H7 (cell line): ENCODE measurements around the gene CAPRIN1. TPM values are rescaled to one million over a fixed set of nuclear protein-coding genes. Genes with fewer than 3 reads are reported as not detected.

ENCODE experiments used
- DNase-seq: peaks from one replicate; pipeline ENCODE4 v3.0.0; 2012
- H3K27me3 ChIP-seq: 2 replicates; pipeline ENCODE4 v1.6.0; 2011; ENCODE audit warnings: mild to moderate bottlenecking, low read length; ENCODE audit not compliant: control insufficient read depth, insufficient read depth
- H3K36me3 ChIP-seq: replicated peaks from 2 replicates; pipeline ENCODE4 v1.5.1; 2011; ENCODE audit warnings: low read length; ENCODE audit not compliant: control insufficient read depth, insufficient read depth
- H3K4me3 ChIP-seq: 2 replicates; pipeline ENCODE4 v1.5.1; 2011; ENCODE audit warnings: low read depth, mild to moderate bottlenecking, control low read depth, low read length, moderate library complexity; ENCODE audit not compliant: insufficient read depth
- total RNA-seq: library from RNA; depleted of rRNA; stranded (reverse); fragments of >200 nt; shearing (Covaris generic); gene quantifications from 2 replicates; pipeline ENCODE4 v1.2.3, GENCODE V29; 2014

CAPRIN1 gene
- total RNA-seq, 1 experiment from 2014 or later: 178 TPM

DNA sequence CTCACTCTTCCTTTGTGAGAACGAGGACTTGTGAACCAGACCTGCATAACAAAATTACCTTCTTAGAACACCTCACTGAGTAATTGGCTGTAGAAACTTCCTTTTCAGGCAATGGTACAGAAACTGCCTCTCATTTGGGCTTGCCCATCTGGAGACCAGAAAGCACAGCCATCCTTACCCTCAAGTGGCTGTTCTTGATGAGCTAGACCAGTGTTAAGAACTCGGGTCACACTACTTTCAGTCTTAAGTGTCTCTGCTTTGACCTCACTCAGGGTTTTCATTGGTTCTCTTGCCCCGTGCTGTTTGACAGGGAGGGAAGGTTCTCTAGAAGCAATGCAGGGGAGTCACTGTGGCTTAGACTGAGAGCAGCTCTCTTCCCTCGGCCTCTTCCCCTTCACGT is 83.2 kb downstream of the CAPRIN1 start:
- DNase-seq: no peak
- Histone ChIP-seq H3K27me3 (no peaks in the 10 kb centered on the region), H3K4me3 (no peak overlapping the region), H3K36me3 (peaks cover 59% of the 10 kb centered on the region)

DNA sequence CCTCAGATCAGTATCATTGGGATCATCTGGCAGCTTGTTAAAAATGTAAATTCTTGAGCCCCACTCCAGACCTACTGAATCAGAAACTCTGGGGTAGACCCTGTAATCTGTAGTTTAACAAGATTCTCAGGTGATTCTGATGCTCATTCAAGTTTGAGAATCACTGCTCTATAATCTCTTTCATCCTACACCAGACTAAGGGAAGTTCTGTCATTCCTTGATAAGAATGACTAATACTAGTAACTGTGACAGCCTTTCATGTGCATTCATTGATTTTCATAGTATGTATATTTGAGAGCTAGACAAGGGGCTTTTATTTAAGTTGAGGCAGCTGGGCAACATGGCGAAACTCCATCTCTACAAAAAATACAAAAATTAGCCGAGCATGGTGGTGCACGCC is 83.9 kb downstream of the CAPRIN1 start:
- no peaks in the 10 kb centered on the region for H3K27me3 ChIP-seq
- no peak overlapping the region for H3K4me3 ChIP-seq
- no peak for DNase-seq
- peaks cover 64% of the 10 kb centered on the region for H3K36me3 ChIP-seq

DNA sequence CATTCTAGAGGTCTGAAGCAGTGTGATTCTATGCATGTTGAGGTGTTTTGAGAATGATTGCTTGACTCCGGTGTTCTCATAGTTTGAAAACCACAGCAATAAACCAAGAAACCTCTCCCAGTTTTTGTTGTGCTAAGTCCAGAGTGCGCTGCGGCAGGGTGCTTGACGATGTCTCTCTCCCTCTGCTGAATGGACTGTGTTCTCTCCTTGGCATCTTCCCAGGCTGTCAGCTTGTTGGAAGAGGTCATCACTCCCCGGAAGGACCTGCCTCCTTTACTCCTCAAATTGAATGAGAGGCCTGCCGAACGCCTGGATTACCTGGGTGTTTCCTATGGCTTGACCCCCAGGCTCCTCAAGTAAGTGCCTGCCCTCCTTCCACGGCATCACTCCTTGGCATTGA is 84.9 kb downstream of the CAPRIN1 start:
- DNase-seq: no peak
- Histone ChIP-seq H3K4me3 (no peak overlapping the region), H3K27me3 (no peaks in the 10 kb centered on the region), H3K36me3 (peaks cover 66% of the 10 kb centered on the region)

DNA sequence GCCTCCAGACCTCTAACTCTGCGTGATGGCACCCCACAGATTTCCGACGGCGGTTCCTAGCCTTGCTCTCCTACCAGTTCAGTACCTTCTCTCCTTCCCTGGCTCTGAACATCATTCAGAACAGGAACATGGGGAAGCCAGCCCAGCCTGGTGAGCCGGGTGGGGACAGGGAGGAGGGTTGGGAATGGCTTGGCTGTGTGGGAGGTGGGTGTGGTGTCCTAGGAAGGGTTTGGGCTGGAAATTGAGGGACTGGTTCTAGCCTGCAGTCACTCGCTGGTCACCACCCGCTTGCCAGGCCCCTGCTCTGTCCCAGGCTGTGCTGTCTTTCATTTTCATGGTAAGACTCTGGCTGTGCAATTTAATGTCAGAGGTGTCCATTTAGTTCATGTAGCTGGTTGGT is 87.8 kb downstream of the CAPRIN1 start:
- Histone ChIP-seq H3K36me3 (peaks cover 68% of the 10 kb centered on the region), H3K4me3 (no peak overlapping the region), H3K27me3 (no peaks in the 10 kb centered on the region)
- no peak for DNase-seq

DNA sequence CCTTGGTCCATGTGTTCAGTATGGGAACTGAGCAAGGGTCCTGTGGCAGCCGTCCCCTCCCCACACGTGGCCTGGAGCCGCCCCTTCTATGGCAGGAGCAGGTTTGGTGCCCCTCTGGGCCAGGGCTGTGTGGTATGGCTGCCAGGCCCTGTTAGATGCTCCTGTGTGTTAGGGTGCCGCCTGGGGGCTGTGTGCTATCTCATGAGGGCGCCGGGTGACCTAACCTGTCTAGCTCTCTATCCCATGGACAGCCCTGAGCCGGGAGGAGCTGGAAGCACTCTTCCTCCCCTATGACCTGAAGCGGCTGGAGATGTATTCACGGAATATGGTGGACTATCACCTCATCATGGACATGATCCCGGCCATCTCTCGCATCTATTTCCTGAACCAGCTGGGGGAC is 88.6 kb downstream of the CAPRIN1 start:
- peaks cover 64% of the 10 kb centered on the region for H3K36me3 ChIP-seq
- no peaks in the 10 kb centered on the region for H3K27me3 ChIP-seq
- DNase-seq: no peak
- no peak overlapping the region for H3K4me3 ChIP-seq

DNA sequence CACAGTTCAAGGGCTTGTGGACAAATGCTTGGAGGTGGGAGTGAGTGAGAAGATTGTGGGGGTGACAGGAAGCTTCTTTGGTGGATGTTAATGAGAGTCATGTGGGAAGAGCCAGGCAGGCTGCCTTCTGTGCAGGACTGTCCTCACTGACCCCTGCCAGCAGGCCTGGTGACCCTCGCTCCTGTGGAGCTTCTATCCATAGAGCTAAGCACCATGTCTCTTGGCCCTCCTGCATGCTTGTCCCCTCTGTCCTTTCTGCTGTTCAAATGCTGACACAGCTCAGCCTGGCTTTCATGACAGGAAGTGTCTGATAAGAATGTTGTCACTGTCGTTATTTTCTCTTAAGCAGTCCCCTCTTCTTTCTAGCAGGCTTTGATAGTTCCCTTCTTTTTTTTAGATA is 91.5 kb downstream of the CAPRIN1 start:
- Histone ChIP-seq H3K27me3 (no peaks in the 10 kb centered on the region), H3K36me3 (peaks cover 65% of the 10 kb centered on the region), H3K4me3 (no peak overlapping the region)
- DNase-seq: no peak

DNA sequence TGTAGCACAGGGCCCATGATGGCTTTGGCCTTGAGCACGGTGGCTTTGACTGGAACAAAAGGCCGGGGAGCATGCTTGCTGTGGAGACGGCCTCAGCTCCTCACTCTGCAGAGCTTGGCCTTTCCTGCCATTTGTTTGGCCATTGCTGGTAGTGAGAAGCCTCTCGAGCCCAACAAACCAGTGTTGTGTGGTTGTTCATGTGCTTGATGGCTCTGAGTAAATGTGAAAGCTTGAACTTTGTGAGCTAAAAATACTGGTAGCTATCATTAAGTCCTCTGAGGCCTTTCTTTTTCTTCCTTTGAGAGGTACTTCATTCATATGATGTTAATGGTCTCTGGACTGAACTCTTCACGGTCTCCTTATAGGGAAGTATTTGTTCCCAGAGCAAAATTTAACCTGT is 93.5 kb downstream of the CAPRIN1 start:
- H3K4me3 ChIP-seq: no peak overlapping the region
- no peaks in the 10 kb centered on the region for H3K27me3 ChIP-seq
- H3K36me3 ChIP-seq: peaks cover 59% of the 10 kb centered on the region

DNA sequence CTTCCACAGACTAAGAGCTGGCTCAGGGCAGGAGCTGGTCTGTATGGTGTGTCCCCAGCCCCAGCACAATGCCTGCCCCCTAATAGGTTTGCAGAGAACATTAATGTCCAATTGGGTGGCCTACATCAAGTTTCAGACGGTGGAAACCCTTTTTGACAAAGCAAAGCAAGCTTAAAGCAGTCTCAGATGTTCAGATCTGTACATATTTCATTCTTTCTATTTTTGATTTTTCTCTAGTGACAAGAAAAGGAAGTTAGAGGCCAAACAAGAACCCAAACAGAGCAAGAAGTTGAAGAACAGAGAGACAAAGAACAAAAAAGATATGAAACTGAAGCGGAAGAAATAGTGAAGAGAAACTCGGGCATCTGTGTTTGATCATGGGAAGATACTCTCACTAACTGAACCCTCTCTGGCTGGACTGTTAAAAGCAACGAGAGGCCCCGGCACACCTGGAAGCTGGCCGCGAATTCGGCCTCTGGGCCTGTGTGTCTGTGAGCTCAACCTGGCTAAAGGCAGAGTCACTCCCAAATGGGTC is 94.4 kb downstream of the CAPRIN1 start:
- DNase-seq: no peak
- Histone ChIP-seq H3K4me3 (no peak overlapping the region), H3K27me3 (no peaks in the 10 kb centered on the region), H3K36me3 (peaks cover 52% of the 10 kb centered on the region)

More for the DNA sequence above, 93.5 kb downstream of the CAPRIN1 start:
- no peak for DNase-seq

DNA sequence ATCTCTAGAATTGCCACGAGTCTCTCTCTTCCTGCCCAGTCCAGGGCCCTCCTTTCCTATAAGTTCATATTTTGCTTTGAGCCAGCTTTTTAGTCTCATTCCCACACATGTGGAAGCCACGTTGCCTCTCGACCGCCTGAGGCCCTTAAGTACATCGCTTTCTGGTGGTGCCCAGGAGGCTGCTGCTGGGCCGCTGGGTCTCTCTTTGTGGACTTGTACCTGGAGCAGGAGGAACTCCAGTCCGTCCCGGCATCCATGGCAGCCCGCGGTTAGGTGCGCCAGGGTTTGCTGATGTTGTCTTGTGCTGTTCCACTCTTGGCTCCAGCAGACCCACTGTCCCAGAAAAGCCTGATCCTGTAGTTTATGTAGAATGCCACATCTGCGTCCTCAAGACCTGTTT is 94.9 kb downstream of the CAPRIN1 start:
- H3K4me3 ChIP-seq: no peak overlapping the region
- peaks cover 48% of the 10 kb centered on the region for H3K36me3 ChIP-seq
- no peaks in the 10 kb centered on the region for H3K27me3 ChIP-seq
- no peak for DNase-seq

DNA sequence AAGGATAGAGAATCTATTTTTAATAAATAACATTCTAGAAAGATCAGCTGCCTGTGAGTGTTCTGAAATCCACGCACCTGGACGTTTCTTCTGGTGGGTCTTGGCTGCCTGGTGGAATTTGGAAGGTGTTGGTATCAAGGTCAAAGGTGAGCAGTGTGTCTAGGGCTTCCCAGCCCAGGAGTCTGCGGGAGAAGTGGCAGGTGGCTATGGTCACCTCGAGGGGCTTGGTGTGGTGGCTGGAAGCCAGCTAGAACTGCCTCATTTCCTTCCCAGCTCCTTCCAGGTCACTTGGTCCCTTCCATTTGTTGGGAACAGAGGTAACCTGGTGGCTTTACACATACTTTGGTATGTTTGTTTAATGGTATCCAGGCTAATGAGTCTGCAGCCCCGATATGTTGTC is 95.3 kb downstream of the CAPRIN1 start:
- no peak overlapping the region for H3K4me3 ChIP-seq
- no peaks in the 10 kb centered on the region for H3K27me3 ChIP-seq
- DNase-seq: no peak
- H3K36me3 ChIP-seq: peaks cover 44% of the 10 kb centered on the region

DNA sequence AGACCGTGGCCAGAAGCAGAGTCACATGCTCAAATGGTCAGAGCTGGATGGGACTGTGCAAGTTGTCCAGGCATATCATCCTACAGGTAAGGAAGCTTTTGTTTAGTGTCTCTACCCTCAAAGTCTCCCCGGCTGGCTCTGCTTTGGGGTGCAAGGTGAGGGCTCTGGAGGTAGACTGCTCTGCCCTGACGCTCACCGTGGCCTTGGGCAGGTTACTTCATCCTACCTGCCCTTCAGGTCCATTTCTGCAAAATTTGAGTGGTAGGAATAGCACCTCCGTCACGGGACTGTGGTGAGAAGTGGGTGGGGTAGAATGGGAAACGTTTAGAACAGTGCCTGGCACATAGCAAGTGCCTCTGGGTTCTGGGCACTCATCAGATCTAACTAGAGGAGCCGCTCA is 96.0 kb downstream of the CAPRIN1 start:
- DNase-seq: no peak
- peaks cover 39% of the 10 kb centered on the region for H3K36me3 ChIP-seq

DNA sequence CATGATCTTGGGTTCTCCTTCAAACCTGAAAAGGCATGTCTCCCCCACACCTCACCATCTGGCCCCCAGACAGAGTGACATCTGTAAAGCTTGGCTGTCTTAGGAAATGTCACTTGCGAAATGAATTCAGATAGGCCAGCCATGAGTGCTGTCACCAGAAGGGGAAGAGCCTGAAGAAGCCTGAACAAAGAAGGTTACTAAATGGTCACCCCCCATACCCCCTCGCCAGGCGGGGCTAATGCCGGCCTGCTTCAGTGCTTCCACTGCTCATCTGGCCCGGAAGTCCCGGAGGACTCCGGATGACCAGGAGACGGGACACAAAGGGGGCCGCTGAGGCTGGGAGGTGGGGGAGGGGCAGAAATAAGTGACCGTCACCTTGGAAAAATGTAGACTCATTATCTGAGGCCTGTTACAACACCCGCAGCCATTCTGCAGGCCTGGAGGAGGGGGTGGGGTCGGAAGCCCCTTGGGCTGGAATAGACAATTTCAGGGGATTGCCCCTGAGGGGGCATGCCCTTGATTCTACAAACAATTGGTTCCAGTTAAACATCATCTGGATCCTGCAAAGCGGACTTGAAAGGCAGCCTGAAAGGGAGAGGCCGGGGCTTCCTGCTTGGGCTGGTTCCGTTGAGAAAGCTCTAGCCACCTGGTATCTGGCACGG is 97.1 kb downstream of the CAPRIN1 start:
- no peak for DNase-seq
- no peaks in the 10 kb centered on the region for H3K27me3 ChIP-seq
- H3K4me3 ChIP-seq: no peak overlapping the region
- peaks cover 31% of the 10 kb centered on the region for H3K36me3 ChIP-seq

More for the DNA sequence above, 96.0 kb downstream of the CAPRIN1 start:
- H3K4me3 ChIP-seq: no peak overlapping the region
- no peaks in the 10 kb centered on the region for H3K27me3 ChIP-seq

DNA sequence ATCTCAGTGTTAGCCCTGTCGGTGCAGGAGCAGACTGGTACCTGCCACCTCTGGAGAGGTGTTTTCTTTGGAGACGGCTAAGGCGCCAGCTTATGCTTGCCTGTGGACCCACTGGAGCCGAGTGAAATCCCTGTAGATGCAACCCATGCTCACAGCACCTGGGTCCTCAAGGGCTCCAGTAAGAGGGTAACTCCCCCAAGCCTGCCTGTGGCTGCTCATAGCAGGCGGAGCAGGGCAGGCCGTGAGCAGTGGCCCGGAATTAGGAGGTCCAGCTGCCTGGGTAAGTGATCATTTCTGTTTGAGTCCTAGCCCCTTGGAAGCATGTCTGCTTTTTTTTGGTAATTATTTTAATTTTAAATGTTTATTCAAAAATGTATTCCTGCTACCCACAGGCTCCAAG is 97.7 kb downstream of the CAPRIN1 start:
- H3K27me3 ChIP-seq: no peaks in the 10 kb centered on the region

DNA sequence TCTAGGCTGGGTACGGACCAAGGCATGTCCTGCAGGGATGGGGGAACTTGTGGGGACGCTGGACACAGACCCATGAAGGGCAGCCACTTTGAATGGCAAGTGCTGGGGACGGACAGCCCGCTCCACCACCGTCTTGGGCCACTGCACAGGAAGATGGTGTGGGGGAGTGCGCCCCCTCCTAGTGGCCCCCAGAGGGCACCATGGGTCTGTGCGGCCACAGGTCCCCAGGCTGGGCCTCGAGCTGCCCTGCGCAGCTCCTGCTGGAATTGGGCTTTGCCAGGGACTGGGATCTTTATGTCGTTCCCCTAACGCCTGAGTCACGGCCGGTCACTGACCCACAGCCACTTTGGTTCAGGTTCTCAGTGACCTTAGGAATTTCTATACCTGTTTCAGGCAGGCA is 98.3 kb downstream of the CAPRIN1 start:
- Histone ChIP-seq H3K27me3 (no peaks in the 10 kb centered on the region), H3K4me3 (no peak overlapping the region), H3K36me3 (peaks cover 31% of the 10 kb centered on the region)
- DNase-seq: peak; percentile 91

More for the DNA sequence above, 97.7 kb downstream of the CAPRIN1 start:
- peaks cover 32% of the 10 kb centered on the region for H3K36me3 ChIP-seq
- DNase-seq: no peak
- H3K4me3 ChIP-seq: no peak overlapping the region

DNA sequence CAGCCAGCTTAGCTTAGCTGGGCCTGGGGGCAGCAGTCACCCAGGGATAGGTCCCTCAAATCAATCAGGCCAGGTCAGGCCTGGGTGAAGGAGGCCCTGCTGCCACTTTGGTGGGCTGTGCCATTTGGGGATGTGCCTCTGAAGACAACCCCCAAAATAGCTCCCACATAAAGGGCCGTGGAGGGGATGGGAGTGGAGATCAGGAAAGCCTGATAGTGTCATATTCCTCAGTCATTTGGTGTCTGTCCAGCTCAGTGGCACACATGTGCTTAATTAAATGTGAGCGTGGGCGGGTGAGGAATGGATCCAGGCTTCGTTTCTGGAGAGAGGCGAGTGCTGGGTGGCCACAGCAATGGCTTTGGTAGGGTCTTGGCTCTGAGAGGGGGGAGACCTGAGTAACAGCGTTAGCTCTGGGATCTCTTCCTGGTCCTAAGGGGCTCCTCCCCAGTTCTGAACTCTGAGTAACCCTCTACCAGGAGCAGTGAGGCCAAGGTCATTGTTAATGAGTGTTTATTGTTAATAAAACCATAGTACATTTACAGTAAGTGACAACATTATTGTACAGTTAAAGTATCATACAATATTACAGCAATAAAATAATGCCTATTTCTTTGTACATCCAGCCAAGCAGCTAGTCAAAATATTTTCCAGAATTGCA is 99.1 kb downstream of the CAPRIN1 start:
- Histone ChIP-seq H3K4me3 (no peak overlapping the region), H3K27me3 (no peaks in the 10 kb centered on the region), H3K36me3 (peaks cover 27% of the 10 kb centered on the region)
- no peak for DNase-seq
